H1 (cell line): ENCODE results near the gene PSME2. TPM values are rescaled to one million over a fixed set of nuclear protein-coding genes. Genes with fewer than 3 reads are reported as not detected.

ENCODE experiments used
- EZH2 ChIP-seq: fragments of 200-600 bp; sonication (generic); IDR thresholded peaks from 2 replicates; pipeline ENCODE4 v1.7.1; 2012; ENCODE audit warnings: low read depth, mild to moderate bottlenecking, moderate library complexity, low read length, inconsistent platforms; ENCODE audit not compliant: severe bottlenecking
- POLR2AphosphoS5 ChIP-seq: IDR thresholded peaks from 2 replicates; pipeline ENCODE4 v1.6.1; 2011; ENCODE audit warnings: low read depth, low read length
- RAD21 ChIP-seq, 2 experiments: IDR thresholded peaks in 1 of 2; conservative IDR thresholded peaks in 1 of 2; 2 replicates each; pipeline ENCODE4 v1.6.1; 2011; ENCODE audit warnings: low read depth in 2 of 2, low read length in 2 of 2, improper control_type of control experiment in 1 of 2, inconsistent platforms in 1 of 2, mild to moderate bottlenecking in 1 of 2, moderate library complexity in 1 of 2
- RNF2 ChIP-seq: fragments of 200-900, 300-1000 bp; sonication (generic); IDR thresholded peaks from 2 replicates; pipeline ENCODE4 v1.7.1; 2016; ENCODE audit warnings: borderline replicate concordance, low read depth, mild to moderate bottlenecking, antibody characterized with exemption, low read length; ENCODE audit not compliant: poor library complexity, severe bottlenecking; ENCODE audit errors: missing control alignments
- polyA plus RNA-seq, 7 experiments: library from polyadenylated mRNA; depleted of rRNA in 3 of 7; stranded (reverse) in 5 of 7; unstranded in 2 of 7; fragments of >200 nt in 5 of 7; fragments of 200-250 nt in 2 of 7; gene quantifications; 1 replicate in 5 of 7; 2 replicates in 1 of 7; 4 replicates in 1 of 7; pipeline versions ENCODE4 v1.2.1 to v1.2.3, GENCODE V29; 2011 to 2013; ENCODE audit warnings: missing spikeins in 2 of 7, mixed read lengths in 2 of 7
- total RNA-seq: library from RNA; stranded (reverse); fragmentation: NEBNext Ultra II Directional; extraction: Animal tissue kit (Norgen Biotek cat#: 25700); gene quantifications from 2 replicates; pipeline ENCODE4 v1.2.1, GENCODE V29; 2021
- TF ChIP-seq, protein P1 (sequence below): IDR thresholded peaks from 2 replicates; pipeline ENCODE4 v1.6.1; 2012; ENCODE audit warnings: inconsistent platforms
- TF ChIP-seq, protein P2 (sequence below): fragments of 300-600 bp; sonication (generic); IDR thresholded peaks from 2 replicates; pipeline ENCODE4 v1.7.1; 2012; ENCODE audit warnings: low read length, moderate library complexity, mild to moderate bottlenecking, inconsistent platforms; ENCODE audit not compliant: insufficient replicate concordance

The PSME2 gene
- total and polyA plus RNA-seq, 2 of the 8 experiments (the other 6 are each of a cell fraction or from before 2014, with no cell fraction given): 71.8 to 111 TPM

DNA sequence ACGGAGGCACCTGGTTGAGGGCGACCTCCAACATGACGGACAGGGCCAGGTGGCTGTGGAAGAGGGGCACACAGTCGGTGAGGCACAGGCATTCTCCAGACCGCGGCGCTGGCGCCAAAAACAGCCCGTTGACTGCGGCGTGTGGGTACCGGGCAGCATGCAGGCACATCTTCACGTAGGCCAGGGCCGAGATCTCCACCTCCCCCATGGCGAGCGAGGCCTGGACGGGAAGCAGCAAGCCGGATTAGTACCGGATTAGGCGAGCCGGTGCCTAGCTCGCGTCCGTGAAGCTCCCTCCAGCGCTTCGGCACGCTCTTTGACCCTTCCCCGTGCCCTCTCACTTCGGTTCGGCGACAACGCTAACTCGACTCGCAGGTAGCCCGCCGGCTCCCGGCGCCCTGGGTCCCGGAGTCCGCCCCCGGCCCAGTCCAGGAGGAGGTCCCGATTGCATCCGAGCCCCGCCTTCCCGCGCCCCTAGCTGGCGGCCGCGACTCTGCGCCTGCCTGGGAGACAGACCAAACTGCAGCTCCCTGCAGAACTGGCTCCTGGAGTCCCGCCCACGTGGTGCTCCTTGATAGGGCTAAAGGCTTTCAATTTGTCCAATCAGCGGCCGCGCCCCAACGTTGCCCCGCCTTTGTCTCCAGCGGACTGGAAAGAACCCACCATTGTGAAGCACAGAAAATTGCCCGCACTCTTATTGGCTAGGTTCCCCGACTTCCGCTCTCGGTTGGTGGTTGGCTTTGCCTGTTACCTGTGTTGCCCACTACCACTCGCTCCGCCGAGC, 5.1 kb downstream of the PSME2 start, which contains the start of gene EMC9 (continued):
- TF ChIP-seq, protein P1, sequence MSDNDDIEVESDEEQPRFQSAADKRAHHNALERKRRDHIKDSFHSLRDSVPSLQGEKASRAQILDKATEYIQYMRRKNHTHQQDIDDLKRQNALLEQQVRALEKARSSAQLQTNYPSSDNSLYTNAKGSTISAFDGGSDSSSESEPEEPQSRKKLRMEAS: peak; percentile 52
- TF ChIP-seq EZH2 (no peak), RNF2 (no peak), POLR2AphosphoS5 (peak; percentile 88), RAD21 (IDR thresholded peaks at IDR 0.05 in 1 of 2, conservative IDR thresholded peaks at IDR 0.05 in 1 of 2; ENCODE audit: low read depth in 2 of 2, low read length in 2 of 2) (no peak)
- TF ChIP-seq, protein P2, sequence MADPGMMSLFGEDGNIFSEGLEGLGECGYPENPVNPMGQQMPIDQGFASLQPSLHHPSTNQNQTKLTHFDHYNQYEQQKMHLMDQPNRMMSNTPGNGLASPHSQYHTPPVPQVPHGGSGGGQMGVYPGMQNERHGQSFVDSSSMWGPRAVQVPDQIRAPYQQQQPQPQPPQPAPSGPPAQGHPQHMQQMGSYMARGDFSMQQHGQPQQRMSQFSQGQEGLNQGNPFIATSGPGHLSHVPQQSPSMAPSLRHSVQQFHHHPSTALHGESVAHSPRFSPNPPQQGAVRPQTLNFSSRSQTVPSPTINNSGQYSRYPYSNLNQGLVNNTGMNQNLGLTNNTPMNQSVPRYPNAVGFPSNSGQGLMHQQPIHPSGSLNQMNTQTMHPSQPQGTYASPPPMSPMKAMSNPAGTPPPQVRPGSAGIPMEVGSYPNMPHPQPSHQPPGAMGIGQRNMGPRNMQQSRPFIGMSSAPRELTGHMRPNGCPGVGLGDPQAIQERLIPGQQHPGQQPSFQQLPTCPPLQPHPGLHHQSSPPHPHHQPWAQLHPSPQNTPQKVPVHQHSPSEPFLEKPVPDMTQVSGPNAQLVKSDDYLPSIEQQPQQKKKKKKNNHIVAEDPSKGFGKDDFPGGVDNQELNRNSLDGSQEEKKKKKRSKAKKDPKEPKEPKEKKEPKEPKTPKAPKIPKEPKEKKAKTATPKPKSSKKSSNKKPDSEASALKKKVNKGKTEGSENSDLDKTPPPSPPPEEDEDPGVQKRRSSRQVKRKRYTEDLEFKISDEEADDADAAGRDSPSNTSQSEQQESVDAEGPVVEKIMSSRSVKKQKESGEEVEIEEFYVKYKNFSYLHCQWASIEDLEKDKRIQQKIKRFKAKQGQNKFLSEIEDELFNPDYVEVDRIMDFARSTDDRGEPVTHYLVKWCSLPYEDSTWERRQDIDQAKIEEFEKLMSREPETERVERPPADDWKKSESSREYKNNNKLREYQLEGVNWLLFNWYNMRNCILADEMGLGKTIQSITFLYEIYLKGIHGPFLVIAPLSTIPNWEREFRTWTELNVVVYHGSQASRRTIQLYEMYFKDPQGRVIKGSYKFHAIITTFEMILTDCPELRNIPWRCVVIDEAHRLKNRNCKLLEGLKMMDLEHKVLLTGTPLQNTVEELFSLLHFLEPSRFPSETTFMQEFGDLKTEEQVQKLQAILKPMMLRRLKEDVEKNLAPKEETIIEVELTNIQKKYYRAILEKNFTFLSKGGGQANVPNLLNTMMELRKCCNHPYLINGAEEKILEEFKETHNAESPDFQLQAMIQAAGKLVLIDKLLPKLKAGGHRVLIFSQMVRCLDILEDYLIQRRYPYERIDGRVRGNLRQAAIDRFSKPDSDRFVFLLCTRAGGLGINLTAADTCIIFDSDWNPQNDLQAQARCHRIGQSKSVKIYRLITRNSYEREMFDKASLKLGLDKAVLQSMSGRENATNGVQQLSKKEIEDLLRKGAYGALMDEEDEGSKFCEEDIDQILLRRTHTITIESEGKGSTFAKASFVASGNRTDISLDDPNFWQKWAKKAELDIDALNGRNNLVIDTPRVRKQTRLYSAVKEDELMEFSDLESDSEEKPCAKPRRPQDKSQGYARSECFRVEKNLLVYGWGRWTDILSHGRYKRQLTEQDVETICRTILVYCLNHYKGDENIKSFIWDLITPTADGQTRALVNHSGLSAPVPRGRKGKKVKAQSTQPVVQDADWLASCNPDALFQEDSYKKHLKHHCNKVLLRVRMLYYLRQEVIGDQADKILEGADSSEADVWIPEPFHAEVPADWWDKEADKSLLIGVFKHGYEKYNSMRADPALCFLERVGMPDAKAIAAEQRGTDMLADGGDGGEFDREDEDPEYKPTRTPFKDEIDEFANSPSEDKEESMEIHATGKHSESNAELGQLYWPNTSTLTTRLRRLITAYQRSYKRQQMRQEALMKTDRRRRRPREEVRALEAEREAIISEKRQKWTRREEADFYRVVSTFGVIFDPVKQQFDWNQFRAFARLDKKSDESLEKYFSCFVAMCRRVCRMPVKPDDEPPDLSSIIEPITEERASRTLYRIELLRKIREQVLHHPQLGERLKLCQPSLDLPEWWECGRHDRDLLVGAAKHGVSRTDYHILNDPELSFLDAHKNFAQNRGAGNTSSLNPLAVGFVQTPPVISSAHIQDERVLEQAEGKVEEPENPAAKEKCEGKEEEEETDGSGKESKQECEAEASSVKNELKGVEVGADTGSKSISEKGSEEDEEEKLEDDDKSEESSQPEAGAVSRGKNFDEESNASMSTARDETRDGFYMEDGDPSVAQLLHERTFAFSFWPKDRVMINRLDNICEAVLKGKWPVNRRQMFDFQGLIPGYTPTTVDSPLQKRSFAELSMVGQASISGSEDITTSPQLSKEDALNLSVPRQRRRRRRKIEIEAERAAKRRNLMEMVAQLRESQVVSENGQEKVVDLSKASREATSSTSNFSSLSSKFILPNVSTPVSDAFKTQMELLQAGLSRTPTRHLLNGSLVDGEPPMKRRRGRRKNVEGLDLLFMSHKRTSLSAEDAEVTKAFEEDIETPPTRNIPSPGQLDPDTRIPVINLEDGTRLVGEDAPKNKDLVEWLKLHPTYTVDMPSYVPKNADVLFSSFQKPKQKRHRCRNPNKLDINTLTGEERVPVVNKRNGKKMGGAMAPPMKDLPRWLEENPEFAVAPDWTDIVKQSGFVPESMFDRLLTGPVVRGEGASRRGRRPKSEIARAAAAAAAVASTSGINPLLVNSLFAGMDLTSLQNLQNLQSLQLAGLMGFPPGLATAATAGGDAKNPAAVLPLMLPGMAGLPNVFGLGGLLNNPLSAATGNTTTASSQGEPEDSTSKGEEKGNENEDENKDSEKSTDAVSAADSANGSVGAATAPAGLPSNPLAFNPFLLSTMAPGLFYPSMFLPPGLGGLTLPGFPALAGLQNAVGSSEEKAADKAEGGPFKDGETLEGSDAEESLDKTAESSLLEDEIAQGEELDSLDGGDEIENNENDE: no peak
